ENCODE measurements around the gene FBXL15. TPM values are rescaled to one million over a fixed set of nuclear protein-coding genes. Genes with fewer than 3 reads are reported as not detected.

FBXL15 gene
- total and polyA plus RNA-seq, 2 of the 4 experiments (the other 2 are of a cell fraction), result 3.0 to 8.4 TPM

DNA sequence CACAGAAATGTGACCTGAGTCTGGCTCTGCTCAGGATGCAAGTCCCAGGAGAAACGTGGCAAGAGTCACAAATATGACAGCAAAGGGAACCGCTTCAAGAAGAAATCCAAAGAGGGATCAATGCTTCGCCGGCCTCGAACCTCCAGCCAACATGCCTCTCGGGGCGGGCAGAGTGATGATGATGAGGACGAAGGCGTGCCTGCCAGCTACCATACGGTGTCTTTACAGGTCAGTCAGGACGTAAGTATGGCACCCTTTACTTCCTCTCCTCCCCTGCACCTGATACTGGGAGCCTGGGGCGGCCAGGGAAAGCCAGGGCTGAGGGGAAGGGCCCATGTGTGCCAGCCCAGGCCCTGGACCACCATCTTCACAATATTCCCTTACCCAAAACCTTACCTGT, 43.7 kb upstream of the FBXL15 start:
- H4K91ac ChIP-seq (ENCODE audit: insufficient read depth, low read depth, low read length), result no peak overlapping the region
- H3K4me2 ChIP-seq (ENCODE audit: low read depth, low read length), result no peak overlapping the region
- H3K4ac ChIP-seq (ENCODE audit: low read depth, low read length), result no peak overlapping the region
- no peaks in the 10 kb centered on the region for H3K27me3 ChIP-seq (ENCODE audit: control insufficient read depth, insufficient read depth, low read length)
- no peak overlapping the region for H3K18ac ChIP-seq (ENCODE audit: low read depth, low read length)
- intact Hi-C loops (cut with micrococcal nuclease), result no loop called here
- no peaks in the 10 kb centered on the region for H3K9me3 ChIP-seq (ENCODE audit: control insufficient read depth, insufficient read depth, low read length)
- no peaks in the 10 kb centered on the region for H3K4me1 ChIP-seq (ENCODE audit: control insufficient read depth, insufficient read depth, low read length)
- no peak overlapping the region for H2BK20ac ChIP-seq (ENCODE audit: low read depth, low read length)
- H3K27ac ChIP-seq (ENCODE audit: insufficient read depth, low read length), result no peak overlapping the region
- H3K9ac ChIP-seq (ENCODE audit: low read depth, low read length), result no peak overlapping the region
- peaks cover 62% of the 10 kb centered on the region for H3K36me3 ChIP-seq (ENCODE audit: control insufficient read depth, insufficient read depth, low read length)
- H2AFZ ChIP-seq (replicated peaks; ENCODE audit: low read length, poor library complexity), result no peak overlapping the region
- ATAC-seq (ENCODE audit: low read depth) (no peak), DNase-seq (no peak)
- dilution Hi-C loops (cut with HindIII; ENCODE audit: low sequenced_read_pairs, unreplicated experiment), result no loop called here
- no peaks in the 10 kb centered on the region; a peak in 1 of 4 replicates for H3K79me1 ChIP-seq (ENCODE audit: low read depth in 1 of 2, low read length in 2 of 2)
- H2BK15ac ChIP-seq (ENCODE audit: low read depth, low read length), result no peak overlapping the region
- H3K23ac ChIP-seq (ENCODE audit: low read depth, low read length), result no peak overlapping the region
- no peak for TF ChIP-seq RCOR1 (IDR thresholded peaks at IDR 0.05; ENCODE audit: insufficient replicate concordance, low read length)
- no peak for TF ChIP-seq FOS (IDR thresholded peaks at IDR 0.05; ENCODE audit: low read depth, low read length)
- TF ChIP-seq, protein P1, sequence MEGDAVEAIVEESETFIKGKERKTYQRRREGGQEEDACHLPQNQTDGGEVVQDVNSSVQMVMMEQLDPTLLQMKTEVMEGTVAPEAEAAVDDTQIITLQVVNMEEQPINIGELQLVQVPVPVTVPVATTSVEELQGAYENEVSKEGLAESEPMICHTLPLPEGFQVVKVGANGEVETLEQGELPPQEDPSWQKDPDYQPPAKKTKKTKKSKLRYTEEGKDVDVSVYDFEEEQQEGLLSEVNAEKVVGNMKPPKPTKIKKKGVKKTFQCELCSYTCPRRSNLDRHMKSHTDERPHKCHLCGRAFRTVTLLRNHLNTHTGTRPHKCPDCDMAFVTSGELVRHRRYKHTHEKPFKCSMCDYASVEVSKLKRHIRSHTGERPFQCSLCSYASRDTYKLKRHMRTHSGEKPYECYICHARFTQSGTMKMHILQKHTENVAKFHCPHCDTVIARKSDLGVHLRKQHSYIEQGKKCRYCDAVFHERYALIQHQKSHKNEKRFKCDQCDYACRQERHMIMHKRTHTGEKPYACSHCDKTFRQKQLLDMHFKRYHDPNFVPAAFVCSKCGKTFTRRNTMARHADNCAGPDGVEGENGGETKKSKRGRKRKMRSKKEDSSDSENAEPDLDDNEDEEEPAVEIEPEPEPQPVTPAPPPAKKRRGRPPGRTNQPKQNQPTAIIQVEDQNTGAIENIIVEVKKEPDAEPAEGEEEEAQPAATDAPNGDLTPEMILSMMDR (conservative IDR thresholded peaks at IDR 0.05; ENCODE audit: low read depth, low read length), result no peak
- no peak for TF ChIP-seq MXI1 (IDR thresholded peaks at IDR 0.05; ENCODE audit: borderline replicate concordance, low read depth, low read length)
- TF ChIP-seq NFE2L2 (IDR thresholded peaks at IDR 0.05; ENCODE audit: low read depth, low read length), result no peak
- no peak for TF ChIP-seq CEBPB (IDR thresholded peaks at IDR 0.05; ENCODE audit: low read depth, low read length)
- no peak for TF ChIP-seq MAZ (IDR thresholded peaks at IDR 0.05; ENCODE audit: borderline replicate concordance, low read depth, low read length)
- TF ChIP-seq, protein P2, sequence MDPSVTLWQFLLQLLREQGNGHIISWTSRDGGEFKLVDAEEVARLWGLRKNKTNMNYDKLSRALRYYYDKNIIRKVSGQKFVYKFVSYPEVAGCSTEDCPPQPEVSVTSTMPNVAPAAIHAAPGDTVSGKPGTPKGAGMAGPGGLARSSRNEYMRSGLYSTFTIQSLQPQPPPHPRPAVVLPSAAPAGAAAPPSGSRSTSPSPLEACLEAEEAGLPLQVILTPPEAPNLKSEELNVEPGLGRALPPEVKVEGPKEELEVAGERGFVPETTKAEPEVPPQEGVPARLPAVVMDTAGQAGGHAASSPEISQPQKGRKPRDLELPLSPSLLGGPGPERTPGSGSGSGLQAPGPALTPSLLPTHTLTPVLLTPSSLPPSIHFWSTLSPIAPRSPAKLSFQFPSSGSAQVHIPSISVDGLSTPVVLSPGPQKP (IDR thresholded peaks at IDR 0.05; ENCODE audit: borderline replicate concordance, low read depth, low read length), result no peak
- no peak for TF ChIP-seq SMC3 (IDR thresholded peaks at IDR 0.05; ENCODE audit: low read depth, low read length)
- H3K14ac ChIP-seq (replicated peaks; ENCODE audit: low read depth, low read length), result no peak overlapping the region
- H4K20me1 ChIP-seq (ENCODE audit: insufficient read depth, low read length), result 0 out of 2 replicates have a peak, but pooled peaks cover 4% of the 10 kb centered on the region
- ChIA-PET POLR2A (ENCODE audit: unreplicated experiment) (no interaction called here), CTCF (interaction anchor here (1.4 kb wide), 1 partner anchor 17 kb away, joined by 3 read pairs; no protein-coding TSS in a partner anchor)
- H4K8ac ChIP-seq (ENCODE audit: low read depth in 2 of 2, low read length in 2 of 2), result no peak overlapping the region
- no peak overlapping the region for H2AK5ac ChIP-seq (ENCODE audit: low read depth, low read length)
- H2BK120ac ChIP-seq (ENCODE audit: low read depth, low read length), result no peak overlapping the region
- no peak overlapping the region for H3K4me3 ChIP-seq (ENCODE audit: insufficient read depth, low read depth, low read length)
- H2BK5ac ChIP-seq (ENCODE audit: low read depth, low read length, poor library complexity, severe bottlenecking), result no peak overlapping the region
- no TSS peak for BruUV-seq (replicated peaks)
- H3K9me1 ChIP-seq (ENCODE audit: insufficient read depth, low read length), result no peaks in the 10 kb centered on the region
- no peak overlapping the region for H2AK9ac ChIP-seq (replicated peaks; ENCODE audit: low read depth, low read length, poor library complexity)
- H3K56ac ChIP-seq (ENCODE audit: extremely low read depth, insufficient read depth, low read length), result no peak overlapping the region
- WGBS, 2 experiments (ENCODE audit: extremely low coverage in 2 of 2, insufficient read length in 1 of 2), result 93% methylated on average over 2 of the region's 12 CpGs; no CpG with 5 or more reads in 1 of the 2 experiments
- in situ Hi-C loops (cut with MboI; ENCODE audit: low sequenced_read_pairs), result no loop called here
- H4K5ac ChIP-seq (ENCODE audit: low read depth, low read length), result no peak overlapping the region
